Stimulated activated CD4-positive, alpha-beta T cell treated with anti-CD3 and anti-CD28 coated beads, Interleukin-12 subunit alpha, Interleukin-12 subunit beta, amount 100 ng/mL, for 24 hours (primary cell): ENCODE data around the gene MOB1B.
"Not testable (repeated sequence)": the region's sequence is repeated elsewhere in the genome, so short reads cannot be mapped to it uniquely, and the experiment has no call there.

ENCODE experiments used
- DNase-seq, 2 experiments: peaks; one replicate each; pipeline ENCODE4 v3.0.0-alpha.2; 2020; ENCODE audit warnings: low read depth in 2 of 2

The MOB1B gene

DNA sequence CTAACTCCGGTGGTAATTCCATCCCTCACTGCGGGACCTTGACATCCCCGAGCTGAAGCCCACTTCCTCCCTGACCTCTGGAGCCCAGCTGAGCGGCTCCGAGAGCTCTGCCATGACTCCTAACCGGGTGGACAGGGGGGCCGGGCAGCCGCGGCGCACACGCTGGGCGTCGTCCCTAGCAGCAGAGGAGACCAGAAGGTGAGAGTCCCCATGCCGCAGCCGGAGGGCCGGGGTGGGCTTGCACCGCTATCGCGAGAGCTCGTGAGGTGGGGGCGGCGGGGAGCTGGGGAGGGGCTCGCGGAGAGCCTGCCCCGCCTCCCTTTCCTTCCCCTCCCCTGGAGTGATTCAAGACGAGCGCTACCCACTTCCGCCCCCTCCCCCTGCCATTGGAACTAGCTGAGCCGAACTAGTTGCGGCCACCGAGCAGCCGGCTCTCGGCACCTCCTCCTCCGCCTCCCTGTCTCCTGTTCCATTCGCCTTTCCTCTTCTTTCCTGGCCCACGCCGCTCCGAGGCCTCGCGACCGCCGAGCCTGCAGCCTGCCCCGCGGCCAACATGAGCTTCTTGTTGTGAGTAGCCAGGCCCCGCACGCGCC lies at the start of gene MOB1B:
TSS of gene MOB1B (plus strand) at position 386 of the 593 bp plus-strand sequence. CDS start at position 554, 168 bp downstream.
- DNase-seq = peak; percentile 73 to 81

DNA sequence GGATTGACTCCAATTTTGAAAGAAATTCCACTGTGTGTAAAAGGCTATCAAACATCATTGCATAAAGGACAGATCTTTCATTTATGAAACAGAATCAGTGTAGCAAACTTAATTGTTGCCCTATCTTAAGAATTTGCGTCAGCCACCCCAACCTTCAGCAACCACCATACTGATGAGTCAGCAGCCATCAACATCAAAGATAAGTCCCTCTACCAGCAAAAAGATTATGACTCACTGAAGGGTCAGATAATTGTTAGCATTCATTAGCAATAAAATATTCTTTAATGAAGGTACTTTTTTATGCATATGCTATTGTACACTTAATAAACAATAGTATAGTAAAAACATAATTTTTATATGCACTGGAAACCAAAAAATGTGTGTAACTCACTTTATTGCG lies 46.7 kb upstream of the MOB1B start:
- DNase-seq = no peak

DNA sequence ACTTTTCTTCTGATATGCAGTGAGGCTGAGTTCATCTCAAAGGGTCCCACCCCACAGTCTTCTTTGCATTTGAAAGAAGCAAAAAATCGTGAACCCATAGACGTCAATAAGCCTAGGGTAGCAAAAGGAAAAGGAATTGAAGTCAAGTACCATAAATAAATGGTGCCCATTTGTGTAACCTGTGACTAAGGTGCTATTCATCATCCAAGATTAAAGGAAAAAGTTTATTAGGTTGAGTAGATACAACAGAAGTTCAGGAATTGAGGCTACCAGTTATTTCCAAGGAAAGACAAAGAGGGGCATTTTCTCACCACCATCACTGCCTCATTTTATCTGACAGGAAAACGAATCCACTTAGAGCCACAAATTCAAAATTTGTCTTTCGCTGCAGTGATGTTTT lies 43.7 kb upstream of the MOB1B start:
- no peak for DNase-seq

DNA sequence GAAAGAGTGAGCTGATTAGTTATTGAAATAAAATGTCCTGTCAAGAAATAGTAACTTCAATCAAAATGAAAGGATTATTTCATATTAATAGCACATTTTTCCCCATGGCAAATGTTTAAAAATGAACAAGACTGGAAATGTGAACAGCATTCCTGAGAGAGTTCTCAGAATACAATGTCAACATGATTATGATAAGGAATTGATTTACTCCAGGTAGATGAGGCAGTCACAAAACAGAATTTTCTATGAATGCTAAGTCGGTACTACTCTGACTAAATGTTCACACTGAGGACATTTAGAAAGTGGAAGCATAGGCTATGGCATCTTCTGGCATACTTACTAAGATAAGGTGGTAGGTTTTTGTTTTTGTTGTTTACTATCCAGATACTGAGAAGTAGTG lies 43.1 kb upstream of the MOB1B start:
- DNase-seq = no peak

- DNase-seq = no peak
Measured at GRCh38 chr4:70863099-70863790, 38.9 kb upstream of the MOB1B start.

DNA sequence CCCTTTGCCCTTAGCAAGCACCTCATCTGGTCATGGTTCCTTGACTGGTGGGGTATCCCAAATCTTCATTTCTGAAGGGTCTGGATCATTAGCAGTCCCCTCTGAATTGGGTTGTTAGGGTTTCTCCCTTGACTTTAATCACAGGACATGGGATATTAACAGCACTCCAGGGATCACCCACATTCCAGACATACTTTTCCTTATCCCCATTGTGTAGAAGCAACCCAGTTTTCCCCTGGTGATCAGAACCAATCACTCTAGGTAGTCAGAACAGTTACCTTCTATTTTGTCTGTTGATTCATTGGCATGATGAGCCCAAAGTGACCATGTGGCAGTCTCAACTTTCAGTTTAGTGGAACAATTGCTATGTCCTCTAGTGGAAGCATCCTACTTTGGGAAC lies 33.4 kb upstream of the MOB1B start:
- no peak for DNase-seq

GRCh38 chr4:70873216-70873615 lies 29.0 kb upstream of the MOB1B start:
- DNase-seq = no peak

DNA sequence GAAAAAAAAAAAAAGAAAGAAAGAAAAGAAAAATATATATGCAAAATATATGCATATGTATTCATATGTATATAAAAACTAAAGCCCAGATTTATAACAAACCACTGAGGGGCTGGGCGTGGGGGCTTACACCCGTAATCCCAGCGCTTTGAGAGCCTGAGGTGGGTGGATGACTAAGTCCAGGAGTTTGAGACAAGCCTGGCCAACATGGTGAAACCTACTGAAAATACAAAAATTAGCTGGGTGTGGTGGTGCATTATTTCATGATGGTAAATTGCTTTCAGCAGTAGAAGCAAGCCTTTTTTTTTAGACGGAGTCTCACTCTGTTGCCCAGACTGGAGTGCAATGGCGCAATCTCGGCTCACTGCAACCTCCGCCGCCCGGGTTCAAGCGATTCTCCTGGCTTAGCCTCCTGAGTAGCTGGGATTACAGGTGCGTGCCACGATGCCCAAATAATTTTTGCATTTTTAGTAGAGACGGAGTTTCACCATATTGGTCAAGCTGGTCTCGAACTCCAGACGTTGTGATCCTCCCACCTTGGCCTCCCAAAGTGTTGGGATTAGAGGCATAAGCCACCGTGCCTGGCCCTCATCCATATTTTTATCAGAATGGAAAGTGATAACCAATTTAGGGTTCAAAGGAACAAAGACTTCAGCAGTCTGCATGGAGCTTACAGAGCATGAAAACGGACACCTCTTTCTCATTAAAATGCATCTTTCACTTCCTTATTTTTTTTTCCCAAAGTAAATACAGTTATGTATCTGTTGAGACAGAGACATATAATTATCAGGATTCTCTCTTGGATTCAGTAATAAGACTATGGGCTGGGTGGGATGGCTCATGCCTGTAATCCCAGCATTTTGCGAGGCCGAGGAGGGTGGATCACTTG lies 27.7 kb upstream of the MOB1B start:
- DNase-seq = no peak

DNA sequence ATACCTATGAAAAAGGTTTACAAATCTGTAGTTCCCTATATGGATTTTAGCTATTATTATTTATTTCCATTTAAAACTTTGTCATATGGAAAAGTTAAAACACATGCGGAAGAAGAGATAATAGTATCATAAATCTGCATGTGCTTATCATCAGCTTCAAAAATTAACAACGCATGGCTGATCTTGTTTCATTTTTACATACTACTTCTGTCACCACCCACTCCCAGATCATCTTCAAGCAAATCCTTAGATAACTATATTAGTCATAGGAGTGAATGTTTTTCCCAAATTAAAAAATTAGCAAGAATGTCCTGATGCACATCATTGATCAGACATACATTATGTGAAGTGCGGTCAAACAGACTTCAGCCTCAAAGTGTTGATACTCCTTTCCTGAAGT lies 24.6 kb upstream of the MOB1B start:
- DNase-seq = no peak

DNA sequence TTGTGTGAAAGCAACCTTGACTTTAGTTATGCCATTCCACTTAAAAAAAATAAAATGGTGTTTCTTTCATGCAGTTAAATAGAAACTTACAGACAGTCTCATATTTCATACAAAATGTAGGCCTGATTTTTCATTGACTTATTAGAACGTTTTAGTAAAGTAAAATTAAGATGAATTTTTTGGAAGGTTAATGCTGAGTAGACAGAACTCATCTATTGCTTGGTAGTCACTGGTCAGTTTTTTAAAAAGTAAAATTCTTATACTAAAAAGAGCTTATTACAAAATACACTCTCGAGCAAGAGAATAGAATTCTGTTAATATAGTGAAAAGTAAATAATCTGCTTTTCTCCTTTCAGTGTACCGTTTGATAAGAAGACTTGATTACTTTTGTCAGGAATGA lies 21.4 kb upstream of the MOB1B start:
- DNase-seq = no peak

DNA sequence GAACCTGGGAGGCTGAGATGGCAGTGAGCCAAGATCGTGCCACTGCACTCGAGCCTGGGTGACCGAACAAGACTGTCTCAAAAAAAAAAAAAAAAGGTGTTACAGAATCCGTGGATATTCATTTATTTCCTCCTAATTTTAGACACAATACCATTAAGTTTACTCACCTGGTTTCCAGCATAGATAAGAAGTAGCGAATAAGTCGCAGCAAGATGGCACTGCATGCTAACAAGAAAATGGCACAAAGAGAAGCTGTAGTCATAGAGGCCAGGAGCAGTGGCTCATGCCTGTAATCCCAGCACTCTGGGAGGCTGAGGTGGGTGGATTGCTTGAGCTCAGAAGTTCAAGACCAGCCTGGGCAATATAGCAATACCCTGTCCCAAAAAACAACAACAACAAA lies 17.0 kb upstream of the MOB1B start:
- no peak for DNase-seq

GRCh38 chr4:70892086-70892769 lies 9.9 kb upstream of the MOB1B start:
- no peak for DNase-seq

DNA sequence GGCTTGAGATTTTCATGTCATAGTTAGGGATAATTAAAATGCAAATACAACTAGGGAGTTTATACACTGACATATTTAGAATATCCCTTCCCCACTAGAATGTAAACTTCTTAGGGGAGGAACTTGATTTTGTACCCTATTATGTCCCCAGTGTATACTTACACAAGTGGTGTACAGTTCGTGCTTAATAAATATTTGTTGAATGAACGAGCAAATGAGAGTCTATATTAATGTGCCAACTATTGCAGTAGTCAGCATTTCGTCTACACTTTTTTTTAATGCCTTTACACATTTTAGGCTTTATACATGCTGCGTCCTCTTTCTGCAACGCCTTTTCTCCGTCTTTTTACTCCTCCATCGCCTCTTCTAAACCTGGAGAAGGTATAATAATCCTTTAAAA lies 8.4 kb upstream of the MOB1B start:
- no peak for DNase-seq

GRCh38 chr4:70895405-70895804 lies 6.8 kb upstream of the MOB1B start:
- DNase-seq = no peak

GRCh38 chr4:70895811-70896491 lies 6.2 kb upstream of the MOB1B start:
- DNase-seq = no peak

DNA sequence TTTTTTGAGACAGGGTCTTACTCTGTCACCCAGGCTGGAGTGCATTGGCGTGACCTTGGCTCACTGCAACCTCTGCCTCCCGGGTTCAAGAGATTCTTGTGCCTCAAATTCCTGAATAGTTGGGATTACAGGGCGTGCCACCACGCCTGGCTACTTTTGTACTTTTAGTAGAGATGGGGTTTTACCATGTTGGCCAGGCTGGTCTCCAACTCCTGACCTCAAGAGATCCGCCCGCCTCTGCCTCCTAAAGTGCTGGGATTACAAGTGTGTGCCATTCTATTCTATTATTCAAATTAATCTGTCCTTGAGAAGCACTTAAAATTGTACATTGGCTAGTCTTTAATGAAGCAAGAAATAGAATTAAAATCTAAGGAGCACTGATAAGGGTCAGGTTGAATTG lies 3.6 kb upstream of the MOB1B start:
- DNase-seq = not testable (repeated sequence)

DNA sequence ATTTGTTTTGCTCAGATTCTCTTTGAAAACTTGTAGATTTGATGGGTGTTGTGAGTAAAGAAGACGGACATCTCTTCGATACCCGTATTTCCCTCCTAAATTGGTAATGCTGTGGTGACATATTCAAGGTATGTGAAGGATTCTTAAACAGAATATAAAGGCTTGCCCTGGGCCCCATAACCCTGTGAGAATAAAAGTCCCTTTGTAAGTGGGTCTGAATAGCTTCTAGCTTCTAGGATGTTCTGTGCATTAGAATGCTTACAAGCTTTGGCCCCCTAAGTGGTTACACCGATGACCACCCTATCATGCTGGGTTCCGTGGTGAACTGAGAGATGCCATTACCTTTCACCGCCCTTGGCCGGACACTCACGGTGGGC lies 574 bp upstream of the MOB1B start:
- DNase-seq = no peak

DNA sequence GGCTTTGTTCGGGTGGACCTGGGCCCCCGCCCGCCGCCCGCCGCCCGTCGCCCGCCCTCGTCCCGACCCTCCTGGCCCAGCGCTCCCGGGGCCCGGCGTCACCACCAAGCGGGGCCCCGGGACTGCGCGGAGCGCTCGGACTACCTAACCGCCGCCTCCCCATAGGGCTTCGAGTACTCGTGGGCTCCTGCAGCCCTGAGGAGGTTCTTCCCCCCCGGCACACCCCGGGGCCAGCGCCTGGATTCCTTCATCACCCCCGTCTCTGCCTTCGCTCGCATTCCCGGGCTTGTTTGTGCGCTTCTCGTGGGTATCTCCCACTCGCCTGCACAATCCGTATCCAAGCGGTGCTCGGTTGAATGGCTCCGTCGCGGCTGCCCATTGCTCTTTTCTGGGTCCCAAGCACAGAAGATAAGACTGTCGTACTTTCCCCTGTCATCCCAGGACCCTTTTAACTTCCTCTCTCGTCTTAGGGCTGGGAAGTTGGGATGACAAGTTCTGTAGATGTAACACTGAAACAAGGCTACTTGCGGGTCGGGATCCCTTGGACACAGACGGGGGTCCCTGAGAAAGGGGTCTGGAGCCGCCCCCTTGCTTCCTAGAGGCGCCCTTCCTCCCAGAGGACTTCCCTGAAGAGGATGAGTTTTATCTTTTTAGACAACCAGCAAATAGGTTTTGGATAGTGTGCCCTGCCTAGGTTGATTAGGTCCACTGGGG lies 565 bp downstream of the MOB1B start:
- DNase-seq = no peak

DNA sequence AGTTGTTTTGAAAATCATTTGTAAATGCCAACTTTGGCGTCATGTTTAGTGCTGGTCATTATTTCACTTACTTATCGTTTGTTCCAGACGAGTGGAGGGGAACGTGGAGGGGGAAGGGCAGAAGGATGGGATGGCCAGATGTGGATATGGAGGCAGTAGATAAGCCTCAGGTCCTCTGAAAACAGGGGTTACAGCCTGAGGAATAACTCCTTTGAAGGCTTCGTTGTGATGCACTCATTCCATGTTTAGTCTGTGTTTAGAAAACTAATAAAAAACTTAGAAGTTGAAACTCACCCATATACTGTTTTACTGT lies 1.1 kb downstream of the MOB1B start:
- no peak for DNase-seq

GRCh38 chr4:70908993-70909556 lies 6.9 kb downstream of the MOB1B start:
- DNase-seq = no peak

- no peak for DNase-seq
Measured at GRCh38 chr4:70914000-70914399, 11.8 kb downstream of the MOB1B start.
